DMS53 treated with DMSO at 0.1 percent for 48 hours (cell line): ENCODE measurements around the gene TRIO.
"Not testable (repeated sequence)": the region's sequence is repeated elsewhere in the genome, so short reads cannot be mapped to it uniquely, and the experiment has no call there.

Experiments used
- DNase-seq: peaks from one replicate; lab custom pipeline; 2025; ENCODE audit not compliant: unreplicated experiment; lab: John Stamatoyannopoulos, UW

The TRIO gene

DNA sequence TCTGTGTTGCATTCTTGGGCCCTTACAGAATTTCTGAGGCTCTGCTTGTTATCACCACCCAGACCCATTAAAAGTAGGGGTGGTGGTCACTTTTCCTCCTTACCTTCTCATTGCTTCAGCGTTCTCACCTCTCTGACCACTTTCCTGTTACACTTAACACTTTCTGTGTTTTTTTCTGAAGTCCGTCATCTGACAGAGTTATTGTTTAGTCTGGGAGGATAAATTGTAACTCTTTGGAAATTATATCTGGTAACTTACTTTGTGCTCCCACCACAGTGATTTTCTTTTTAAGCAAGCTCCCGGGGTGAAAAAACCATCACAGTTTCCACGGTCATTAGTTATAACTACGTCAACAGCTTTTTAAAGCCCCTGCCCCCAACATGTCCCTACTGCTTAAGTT, 227.2 kb downstream of the TRIO start:
- DNase-seq, result no peak

DNA sequence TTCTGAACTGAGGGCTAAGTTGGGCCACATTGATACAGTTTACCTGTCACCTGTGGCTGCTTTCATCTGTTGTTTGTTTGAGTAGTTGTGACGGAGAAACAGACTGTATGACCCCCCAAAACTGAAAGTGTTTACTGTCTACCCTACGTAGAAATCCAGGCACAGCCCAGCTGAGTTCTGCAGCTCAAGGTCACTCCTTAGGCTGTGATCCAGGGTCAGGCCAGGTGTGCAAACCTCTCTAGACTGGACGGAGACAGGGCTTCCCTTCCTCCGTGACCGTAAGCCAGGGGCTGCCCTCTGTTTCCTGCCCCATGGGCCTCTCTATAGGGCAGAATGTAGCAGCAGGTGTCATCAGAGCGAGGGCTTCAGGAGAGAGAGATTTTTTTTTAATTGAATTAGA, 230.5 kb downstream of the TRIO start:
- DNase-seq, result peak; percentile 89

DNA sequence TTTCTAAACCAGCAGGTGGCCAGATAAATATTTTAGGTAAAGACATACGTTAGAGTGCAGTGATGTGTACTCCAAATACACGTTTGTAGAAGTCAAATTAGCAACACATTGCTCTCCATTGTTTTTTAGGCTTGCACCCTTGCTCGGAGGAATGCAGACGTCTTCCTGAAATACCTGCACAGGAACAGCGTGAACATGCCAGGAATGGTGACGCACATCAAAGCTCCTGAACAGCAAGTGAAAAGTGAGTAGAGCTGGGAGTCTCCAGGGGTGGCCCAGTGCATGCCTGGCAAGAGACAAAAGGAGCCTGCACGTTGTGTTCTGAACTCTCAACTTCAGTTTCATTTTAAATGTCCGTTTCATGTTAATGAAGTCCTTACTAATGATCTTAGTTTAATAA, 231.0 kb downstream of the TRIO start:
- peak; percentile 89 for DNase-seq

DNA sequence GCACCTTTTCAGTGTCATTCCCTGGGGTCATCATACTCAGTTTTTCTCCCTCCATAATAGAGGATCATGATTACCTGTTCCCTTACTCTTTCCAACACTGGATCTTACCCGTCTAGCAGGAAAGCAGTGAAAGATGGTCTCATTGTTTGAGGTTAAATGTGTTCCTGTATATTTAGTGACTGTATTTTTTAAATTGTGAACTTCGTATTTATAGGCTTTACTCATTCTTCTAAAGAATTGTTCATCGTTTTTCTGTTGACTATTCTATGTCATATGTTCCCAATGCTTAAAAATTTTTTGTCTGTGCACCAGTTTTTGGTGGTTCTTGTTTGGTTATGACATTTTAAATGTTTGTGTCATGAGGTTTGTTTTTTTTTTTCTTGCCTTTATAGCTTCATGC, 233.6 kb downstream of the TRIO start:
- DNase-seq, result no peak

DNA sequence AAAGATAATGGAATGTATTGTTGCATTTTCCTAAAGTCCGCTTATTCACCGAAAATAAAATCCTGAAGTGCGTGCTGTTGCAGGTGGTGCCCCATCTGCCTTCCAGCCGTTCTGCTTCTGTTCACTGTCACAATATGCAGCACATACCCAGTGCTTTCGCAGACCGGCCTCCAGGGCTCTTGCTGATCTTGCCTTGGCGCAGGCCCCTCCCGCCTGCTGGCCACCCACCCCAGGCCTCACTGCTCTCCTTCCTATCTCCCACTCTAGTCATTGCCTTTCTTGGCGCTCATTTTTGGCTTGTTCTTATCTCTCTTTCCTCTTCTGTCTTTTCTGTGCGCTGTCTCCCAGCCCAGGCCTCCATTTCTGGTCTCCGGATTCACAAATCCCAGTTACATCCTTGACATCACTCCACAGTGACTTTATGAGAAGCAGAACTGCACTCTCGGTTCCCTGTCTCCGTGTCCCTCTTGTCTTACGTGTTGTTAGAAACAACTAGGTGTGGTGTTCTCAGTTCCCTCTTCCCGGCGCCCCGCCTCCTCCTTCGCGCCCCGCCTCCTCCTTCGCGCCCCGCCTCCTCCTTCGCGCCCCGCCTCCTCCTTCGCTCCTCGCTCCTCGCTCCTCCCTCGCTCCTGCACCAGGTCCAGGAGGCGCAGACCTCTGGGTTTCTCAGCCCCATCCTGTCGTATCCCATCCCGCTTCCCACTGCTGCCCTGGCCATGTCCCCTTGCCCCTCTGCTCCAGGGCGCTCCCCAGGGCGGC, 236.8 kb downstream of the TRIO start:
- no peak for DNase-seq

DNA sequence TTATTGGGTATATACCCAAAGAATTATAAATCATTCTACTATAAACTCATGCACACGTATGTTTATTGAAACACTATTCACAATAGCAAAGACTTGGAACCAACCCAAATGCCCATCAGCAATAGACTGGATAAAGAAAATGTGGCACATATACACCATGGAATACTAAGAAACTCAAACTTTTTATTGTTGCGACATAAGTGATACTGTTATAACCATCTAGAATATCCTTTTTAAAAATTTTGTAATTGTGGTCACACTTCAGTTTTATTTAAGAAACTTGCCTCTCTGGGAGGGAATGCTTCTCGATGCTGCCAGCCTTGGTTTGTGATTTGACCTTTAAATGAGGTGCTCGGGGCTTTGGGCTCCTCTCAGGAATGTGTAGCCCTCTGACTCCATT, 237.6 kb downstream of the TRIO start:
- no peak for DNase-seq

DNA sequence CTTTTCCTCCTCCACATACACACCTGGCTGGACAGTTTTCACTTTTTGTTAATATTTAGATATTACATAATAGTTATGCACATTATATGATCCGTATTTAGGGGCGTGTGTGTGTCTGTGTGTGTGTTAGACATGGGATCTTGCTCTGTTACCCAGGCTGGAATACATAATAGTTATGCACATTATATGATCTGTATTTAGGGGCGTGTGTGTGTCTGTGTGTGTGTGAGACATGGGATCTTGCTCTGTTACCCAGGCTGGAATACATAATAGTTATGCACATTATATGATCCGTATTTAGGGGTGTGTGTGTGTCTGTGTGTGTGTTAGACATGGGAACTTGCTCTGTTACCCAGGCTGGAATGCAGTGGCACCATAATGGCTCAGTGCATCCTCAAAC, 239.5 kb downstream of the TRIO start:
- DNase-seq, result no peak

DNA sequence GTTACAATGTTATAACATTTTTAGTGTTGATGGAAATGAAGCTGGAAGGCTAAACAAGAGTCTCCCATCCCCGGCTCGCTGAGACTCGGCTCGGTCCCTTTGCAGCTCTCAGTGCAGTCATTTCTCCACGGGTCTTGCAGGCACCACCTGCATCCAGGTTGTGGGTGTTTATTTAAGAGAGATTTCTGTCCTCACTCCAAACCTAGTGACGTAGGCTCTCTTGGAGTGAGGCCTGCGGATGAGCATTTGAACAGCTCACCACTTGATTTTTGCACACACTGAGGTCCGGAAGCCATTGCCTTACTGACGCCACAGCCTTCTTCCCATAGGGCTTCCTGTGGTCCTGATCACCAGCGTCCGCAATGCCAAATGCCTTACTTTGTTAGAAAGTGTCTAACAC, 240.8 kb downstream of the TRIO start:
- peak; percentile 97 for DNase-seq

DNA sequence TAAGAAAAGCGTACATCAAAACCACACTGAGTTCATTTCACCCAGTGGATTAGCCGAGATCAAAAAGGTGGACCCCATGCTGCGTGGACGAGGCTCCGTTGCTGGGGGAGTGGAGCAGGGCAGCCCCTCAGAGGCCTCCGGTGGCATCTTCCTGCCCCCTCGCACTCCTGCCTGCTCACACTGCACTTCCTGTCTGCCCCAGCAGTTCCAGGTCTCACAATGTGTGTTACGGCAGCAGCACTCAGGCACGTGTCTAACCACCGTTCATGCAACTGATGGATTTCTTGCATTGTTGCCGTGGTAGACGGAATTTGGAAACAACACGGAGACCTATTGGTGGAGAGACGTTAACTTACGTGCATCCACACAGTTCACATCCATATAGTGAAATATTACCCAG, 241.9 kb downstream of the TRIO start:
- no peak for DNase-seq

DNA sequence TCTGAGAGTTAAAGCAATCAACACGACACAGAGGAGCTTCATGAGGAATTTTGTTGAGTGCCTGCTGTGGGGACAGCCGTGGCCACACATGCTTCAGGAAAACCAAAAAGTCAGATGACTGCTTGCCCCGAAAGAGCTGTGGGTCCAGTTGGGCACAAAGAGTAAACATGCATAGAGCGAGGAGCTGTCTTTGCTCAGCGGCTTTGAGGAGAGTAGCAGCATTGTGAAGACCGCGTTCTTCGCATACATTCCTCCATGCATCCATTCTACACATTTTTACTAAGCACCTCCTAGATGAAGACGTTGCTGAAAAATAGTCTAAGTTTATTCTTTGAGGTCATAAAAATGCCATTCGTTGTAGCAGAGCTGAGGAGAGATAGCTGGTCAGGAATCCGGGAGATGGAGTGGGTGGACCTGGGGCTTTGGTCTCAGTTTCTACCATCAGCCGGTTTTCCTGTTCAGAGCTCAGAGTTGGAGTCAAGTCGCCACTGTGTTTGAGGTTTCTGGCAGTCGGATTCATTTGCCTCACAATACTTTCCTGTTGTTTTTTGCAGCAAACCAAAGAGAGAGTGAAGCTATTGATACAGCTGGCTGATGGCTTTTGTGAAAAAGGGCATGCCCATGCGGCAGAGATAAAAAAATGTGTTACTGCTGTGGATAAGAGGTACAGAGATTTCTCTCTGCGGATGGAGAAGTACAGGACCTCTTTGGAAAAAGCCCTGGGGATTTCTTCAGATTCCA, 243.9 kb downstream of the TRIO start:
- DNase-seq, result no peak

DNA sequence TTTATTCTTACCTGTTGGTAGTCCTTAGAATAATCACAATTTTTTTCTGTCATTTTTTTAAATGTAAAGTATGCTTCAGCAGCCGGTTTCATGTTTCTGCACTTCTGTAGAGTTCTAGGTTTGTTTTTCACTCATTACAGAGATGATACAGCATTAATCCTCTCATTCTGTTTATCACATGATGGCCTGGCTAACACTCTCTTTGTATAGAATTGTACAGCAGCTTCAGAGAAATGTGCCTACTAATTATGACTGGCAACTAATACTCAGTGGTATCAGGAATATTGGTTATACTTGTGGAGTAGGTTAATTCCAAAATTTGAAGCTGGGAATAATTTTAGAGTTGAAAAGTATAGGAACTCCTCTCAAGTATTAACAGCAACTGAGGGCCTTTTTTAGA, 245.6 kb downstream of the TRIO start:
- DNase-seq, result no peak

DNA sequence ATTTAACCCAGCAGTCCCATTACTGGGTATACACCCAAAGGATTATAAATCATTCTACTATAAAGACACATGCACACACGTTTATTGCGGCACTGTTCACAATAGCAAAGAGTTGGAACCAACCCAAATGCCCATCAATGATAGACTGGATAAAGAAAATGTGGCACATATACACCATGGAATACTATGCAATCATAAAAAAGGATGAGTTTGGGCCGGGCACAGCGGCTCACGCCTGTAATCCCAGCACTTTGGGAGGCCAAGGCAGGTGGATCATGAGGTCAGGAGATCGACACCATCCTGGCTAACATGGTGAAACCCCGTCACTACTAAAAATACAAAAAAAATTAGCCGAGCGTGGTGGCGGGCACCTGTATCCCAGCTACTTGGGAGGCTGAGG, 249.4 kb downstream of the TRIO start:
- not testable (repeated sequence) for DNase-seq

DNA sequence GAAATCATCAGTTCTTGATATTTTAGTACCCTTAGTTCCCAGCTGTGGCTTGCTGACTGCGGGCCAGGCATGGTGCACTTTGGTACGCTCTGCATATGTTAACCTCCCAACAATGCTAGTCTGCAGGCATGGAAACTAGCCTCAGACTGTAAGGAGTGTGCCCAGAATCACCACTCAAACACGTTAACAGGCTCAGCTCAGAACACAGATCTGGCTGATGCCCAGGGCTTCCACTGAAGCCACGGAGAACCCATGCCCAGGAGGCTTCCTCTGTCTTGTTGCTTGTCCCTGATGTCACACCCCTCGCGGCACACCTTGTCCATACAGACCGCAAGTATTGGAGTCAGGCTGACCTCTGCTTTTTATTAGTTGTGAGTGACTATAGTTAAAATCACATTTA, 251.2 kb downstream of the TRIO start:
- DNase-seq, result no peak

DNA sequence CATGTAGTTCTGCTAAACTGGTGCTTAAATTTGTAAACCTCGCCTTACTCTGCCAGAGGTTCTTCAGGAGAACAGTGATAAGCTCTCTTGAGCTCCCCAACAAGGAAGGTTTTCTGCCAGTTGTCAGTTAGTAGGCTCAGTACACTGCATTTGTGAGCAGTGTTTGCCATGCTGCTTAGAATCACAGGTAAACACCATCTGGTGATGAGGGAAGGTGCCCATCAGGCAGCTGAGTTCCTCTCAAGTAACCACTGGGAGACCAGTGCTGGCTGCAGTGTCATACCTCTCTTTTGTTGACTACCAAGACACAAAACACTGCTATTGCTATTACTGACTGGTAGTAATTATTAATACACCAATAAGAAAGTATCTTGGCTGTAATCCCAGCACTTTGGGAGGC, 252.3 kb downstream of the TRIO start:
- peak; percentile 21 for DNase-seq

DNA sequence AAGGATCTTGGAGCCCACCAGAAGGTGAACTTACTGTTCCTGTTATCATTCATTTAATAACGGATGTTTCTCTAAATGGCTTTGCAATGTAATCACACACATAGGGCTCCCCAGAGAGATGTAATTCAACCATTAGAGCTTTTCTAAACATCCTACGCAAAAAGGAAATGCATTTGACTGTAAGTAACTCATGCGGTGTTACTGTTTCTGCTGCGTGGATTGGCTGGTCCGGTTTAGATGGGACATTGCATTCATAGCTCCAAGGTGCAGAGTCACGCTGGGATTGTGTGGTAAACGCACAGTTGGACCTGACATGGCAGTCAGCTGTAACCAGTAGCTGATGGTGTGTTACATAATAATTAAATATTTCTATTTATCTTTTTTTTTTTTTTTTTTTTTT, 252.9 kb downstream of the TRIO start:
- DNase-seq, result no peak

DNA sequence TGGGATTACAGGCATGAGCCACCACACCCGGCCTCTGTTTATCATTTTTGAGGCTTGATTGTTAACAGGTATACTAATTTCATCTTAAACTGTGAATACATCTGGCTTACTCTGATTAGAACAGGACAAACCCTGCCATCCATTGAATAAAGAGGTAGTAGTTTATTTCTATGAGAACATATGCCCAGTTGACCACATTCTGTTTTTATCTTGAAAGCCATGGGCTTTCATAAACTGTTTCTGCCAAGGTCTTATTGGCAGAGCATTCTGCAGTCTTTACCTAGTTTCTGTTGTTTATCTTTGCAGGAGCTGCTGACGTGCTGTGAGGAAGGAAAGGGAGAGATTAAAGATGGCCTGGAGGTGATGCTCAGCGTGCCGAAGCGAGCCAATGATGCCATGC, 253.6 kb downstream of the TRIO start:
- no peak for DNase-seq

DNA sequence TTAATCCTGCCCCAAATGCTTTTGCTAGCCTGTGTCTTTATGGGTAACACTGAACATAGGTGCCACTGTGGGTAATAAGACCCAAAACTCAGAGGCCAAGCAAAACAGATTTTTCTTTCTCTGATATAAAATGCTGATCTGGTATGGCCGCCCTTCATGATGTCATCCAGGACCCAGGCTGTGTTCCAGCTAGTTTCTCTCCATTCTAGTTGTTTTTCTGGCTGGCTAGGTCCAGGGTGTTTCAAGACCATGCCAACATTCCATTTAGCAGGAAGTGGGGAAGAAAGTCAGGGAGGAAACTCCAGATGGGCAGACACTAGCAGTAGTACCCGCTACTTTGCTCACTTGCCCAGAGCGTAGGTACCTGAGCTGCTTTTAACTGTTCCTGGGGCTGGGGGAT, 254.6 kb downstream of the TRIO start:
- no peak for DNase-seq

DNA sequence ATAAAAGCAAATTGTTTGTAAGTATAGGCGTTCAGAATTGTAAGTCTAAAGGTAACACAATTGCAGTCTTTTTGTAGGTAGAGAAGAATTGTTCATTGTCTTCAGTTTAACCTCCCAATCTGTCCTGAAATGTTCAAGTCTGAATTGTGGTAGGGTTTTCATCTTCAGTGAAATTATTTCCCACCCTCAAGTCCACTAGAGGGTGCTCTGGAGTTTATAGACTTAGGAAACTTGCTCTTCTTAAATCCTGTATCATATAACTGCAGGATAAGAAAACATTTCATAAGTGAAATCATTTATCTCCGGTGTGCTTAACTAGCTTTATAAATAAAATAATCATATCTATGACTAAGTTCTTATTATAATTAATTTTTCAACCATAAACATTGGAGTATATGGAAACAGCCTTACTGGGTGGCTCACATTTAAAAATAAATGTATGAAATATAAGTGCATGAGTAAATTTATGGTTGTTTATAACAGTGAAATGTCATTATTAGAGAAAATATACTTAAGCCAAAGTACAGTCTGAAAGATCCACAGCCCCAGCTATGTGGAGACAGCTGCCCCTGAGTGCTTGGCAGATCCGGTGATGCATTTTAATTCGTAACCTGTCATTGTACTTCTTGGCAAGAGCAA, 256.0 kb downstream of the TRIO start:
- DNase-seq, result peak; percentile 43

DNA sequence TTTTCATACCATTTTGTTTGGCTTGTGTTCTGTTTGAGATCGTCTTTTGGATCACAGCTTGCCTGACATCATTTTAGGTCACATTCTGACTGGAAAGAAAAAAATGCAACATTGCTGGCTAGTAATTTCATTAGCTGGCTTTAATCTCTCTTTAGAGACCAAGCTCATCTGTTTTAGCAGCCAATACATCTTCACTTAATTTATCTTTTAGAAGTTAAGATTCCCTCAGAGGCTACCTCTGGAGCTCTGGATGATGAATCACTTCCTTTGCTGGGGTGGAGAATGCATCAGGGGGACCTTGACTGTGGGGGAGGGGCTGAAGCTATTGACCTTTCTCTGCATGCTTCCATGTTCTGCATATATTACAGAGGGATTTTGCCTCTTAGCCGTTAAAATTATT, 256.9 kb downstream of the TRIO start:
- DNase-seq, result no peak

DNA sequence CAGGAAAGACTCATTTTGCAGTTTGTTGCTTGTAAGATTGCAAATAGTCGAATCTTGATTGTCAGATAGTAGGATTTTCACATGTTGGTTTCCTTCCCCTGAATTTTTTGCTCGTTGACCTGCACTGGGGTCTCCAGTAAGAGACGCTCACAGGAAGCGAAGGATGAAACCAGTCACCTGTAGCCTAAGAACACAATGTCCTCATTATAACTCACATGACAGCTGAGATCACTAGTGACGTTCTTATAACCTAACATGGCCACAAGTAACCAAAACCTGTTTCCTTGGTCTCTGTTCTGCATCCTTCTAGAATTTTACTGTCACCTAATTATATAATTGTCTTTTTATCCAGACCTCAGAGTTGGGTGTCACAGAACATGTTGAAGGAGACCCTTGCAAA, 257.5 kb downstream of the TRIO start:
- no peak for DNase-seq

DNA sequence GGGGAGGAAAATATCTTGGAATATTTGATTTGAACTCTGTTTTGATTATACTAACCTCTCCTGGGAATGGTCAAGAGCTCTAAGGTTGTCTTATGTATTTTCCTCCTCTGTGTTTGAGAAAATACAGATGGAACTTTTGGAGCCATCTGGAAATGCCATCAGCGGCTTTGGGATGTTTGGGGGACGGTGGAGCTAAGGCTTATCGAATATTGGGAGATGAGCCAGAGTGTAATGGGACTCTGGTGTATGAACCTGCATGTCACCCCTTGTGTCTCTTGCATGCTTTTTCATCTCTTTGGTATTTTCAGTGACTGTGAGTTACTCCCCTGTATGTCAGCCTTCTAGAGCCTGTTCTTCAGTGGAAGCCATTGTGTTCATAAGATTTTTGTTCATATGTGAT, 258.5 kb downstream of the TRIO start:
- no peak for DNase-seq

DNA sequence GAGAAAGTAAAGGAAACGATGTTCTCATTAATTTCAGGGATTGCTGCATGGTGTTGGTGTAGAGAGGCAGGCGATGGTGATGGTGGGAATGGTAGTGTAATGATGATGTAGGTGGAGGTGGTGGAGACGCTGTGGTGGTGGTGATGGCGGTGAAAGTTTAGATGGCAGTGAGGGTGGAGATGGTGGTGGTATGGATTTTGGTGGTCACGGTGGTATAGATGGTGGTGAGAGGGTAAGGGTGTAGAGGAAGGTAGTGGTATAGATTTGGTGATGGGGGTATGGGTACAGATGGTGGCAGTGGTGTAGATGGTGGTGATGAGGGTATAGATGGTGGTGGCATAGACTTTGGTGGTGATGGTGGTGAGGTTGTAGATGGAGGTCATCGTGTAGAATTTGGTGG, 259.3 kb downstream of the TRIO start:
- DNase-seq, result no peak
